Measurements from ENCODE around the gene PADI6.

PADI6 gene

GRCh38 chr1:17440827-17441168, 68.8 kb downstream of the PADI6 start:
- no peak for TF ChIP-seq CTCF (IDR thresholded peaks at IDR 0.05)

GRCh38 chr1:17441265-17441992, 69.4 kb downstream of the PADI6 start:
- TF ChIP-seq CTCF (IDR thresholded peaks at IDR 0.05): no peak

- TF ChIP-seq CTCF (IDR thresholded peaks at IDR 0.05): no peak
Measured at GRCh38 chr1:17441993-17442357, 70.0 kb downstream of the PADI6 start.

GRCh38 chr1:17442841-17443240, 70.8 kb downstream of the PADI6 start:
- TF ChIP-seq CTCF (IDR thresholded peaks at IDR 0.05): no peak

GRCh38 chr1:17447501-17447992, 75.6 kb downstream of the PADI6 start:
- TF ChIP-seq CTCF (IDR thresholded peaks at IDR 0.05): no peak

All from LNCAP (cell line).